HCT116 (cell line): ENCODE data around the gene CTTN.

Source experiments
- EGR1 ChIP-seq: IDR thresholded peaks from 2 replicates; pipeline ENCODE4 v1.6.1; 2012; ENCODE audit warnings: low read depth
- EZH2 ChIP-seq: fragments of 200-600 bp; sonication (generic); IDR thresholded peaks from 2 replicates; pipeline ENCODE4 v1.6.1; 2017; ENCODE audit warnings: antibody characterized with exemption, mixed run types
- EZH2phosphoT487 ChIP-seq: fragments of 200-600 bp; IDR thresholded peaks from 2 replicates; pipeline ENCODE4 v1.6.1; 2018; ENCODE audit warnings: antibody characterized with exemption, borderline replicate concordance
- JUND ChIP-seq: IDR thresholded peaks from 2 replicates; pipeline ENCODE4 v1.6.1; 2012
- POLR2A ChIP-seq: IDR thresholded peaks from 2 replicates; pipeline ENCODE4 v1.7.0; 2011; ENCODE audit warnings: borderline replicate concordance; ENCODE audit not compliant: insufficient read depth, insufficient read length; ENCODE audit errors: extremely low read depth
- POLR2AphosphoS5 ChIP-seq: IDR thresholded peaks from 2 replicates; pipeline ENCODE4 v1.6.1; 2011; ENCODE audit warnings: mild to moderate bottlenecking, low read depth, low read length, moderate library complexity
- RAD21 ChIP-seq: IDR thresholded peaks from 2 replicates; pipeline ENCODE4 v1.6.1; 2012; ENCODE audit warnings: low read depth, mild to moderate bottlenecking
- YY1 ChIP-seq: IDR thresholded peaks from 2 replicates; pipeline ENCODE4 v1.6.1; 2011; ENCODE audit warnings: low read length, low read depth, moderate library complexity, mild to moderate bottlenecking; ENCODE audit not compliant: insufficient replicate concordance; ENCODE audit errors: extremely low read depth
- ZNF274 ChIP-seq: fragments of 200-500 bp; sonication (Bioruptor generic); IDR thresholded peaks from 2 replicates; pipeline ENCODE4 v1.6.1; 2014; ENCODE audit warnings: mild to moderate bottlenecking, low read depth, low read length, inconsistent platforms
- TF ChIP-seq, protein P1 (sequence below), 3 experiments: fragments of 200-600 bp in 1 of 3; sonication (generic) in 1 of 3; IDR thresholded peaks in 2 of 3; conservative IDR thresholded peaks in 1 of 3; 2 replicates each; pipeline ENCODE4 v1.5.1; 2012 to 2017; ENCODE audit warnings: low read depth in 2 of 3, low read length in 2 of 3, antibody characterized with exemption in 1 of 3, borderline replicate concordance in 1 of 3, control low read depth in 1 of 3, mild to moderate bottlenecking in 1 of 3, mixed read lengths in 1 of 3, mixed run types in 1 of 3, moderate library complexity in 1 of 3; ENCODE audit not compliant: insufficient read depth in 1 of 3
- TF ChIP-seq, protein P2 (sequence below): IDR thresholded peaks from 2 replicates; pipeline ENCODE4 v1.6.1; 2012; ENCODE audit warnings: low read depth

DNA sequence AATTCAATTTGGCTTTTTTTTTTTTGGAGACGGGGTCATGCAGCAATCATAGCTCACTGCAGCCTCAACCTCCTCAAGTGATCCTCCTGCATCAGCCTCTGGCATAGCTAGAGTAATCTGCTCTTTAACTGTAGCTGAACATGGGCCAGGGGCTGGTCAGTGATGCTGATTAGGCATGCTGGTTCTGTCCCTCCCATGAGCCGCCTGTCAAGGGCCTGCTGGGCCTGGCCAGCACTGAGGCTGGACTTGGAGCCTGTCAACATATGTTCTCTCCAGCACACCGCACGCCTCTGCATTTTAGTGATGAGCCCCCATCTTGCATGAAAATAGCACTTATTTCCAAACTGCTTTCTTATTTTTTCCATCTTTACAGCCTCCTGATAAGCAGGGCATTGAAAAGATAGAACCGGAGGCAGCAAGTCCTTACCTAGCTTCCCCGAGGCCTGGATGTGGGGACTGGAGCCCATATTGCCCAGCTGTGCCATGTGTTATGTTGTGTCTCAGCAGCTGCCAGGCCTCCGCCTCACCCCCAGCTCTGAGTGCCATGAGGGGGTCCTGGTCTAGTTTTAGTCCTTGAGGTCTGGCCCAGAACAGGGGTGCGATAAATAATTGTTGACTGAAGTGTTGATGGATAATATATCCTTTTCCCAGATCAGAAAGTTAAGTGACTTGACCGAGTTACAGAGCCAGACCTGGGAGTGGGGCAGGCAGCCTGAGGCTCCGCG lies 80.0 kb downstream of the CTTN start:
- TF ChIP-seq, protein P1, sequence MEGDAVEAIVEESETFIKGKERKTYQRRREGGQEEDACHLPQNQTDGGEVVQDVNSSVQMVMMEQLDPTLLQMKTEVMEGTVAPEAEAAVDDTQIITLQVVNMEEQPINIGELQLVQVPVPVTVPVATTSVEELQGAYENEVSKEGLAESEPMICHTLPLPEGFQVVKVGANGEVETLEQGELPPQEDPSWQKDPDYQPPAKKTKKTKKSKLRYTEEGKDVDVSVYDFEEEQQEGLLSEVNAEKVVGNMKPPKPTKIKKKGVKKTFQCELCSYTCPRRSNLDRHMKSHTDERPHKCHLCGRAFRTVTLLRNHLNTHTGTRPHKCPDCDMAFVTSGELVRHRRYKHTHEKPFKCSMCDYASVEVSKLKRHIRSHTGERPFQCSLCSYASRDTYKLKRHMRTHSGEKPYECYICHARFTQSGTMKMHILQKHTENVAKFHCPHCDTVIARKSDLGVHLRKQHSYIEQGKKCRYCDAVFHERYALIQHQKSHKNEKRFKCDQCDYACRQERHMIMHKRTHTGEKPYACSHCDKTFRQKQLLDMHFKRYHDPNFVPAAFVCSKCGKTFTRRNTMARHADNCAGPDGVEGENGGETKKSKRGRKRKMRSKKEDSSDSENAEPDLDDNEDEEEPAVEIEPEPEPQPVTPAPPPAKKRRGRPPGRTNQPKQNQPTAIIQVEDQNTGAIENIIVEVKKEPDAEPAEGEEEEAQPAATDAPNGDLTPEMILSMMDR (IDR thresholded peaks at IDR 0.05 in 2 of 3, conservative IDR thresholded peaks at IDR 0.05 in 1 of 3; ENCODE audit: borderline replicate concordance in 1 of 3, insufficient read depth in 1 of 3, low read depth in 2 of 3, low read length in 2 of 3): no peak
- no peak for TF ChIP-seq EZH2
- no peak for TF ChIP-seq EGR1
- TF ChIP-seq EZH2phosphoT487: no peak
- TF ChIP-seq JUND: no peak
- TF ChIP-seq YY1: no peak
- TF ChIP-seq POLR2A: no peak
- TF ChIP-seq POLR2AphosphoS5: no peak
- TF ChIP-seq, protein P2, sequence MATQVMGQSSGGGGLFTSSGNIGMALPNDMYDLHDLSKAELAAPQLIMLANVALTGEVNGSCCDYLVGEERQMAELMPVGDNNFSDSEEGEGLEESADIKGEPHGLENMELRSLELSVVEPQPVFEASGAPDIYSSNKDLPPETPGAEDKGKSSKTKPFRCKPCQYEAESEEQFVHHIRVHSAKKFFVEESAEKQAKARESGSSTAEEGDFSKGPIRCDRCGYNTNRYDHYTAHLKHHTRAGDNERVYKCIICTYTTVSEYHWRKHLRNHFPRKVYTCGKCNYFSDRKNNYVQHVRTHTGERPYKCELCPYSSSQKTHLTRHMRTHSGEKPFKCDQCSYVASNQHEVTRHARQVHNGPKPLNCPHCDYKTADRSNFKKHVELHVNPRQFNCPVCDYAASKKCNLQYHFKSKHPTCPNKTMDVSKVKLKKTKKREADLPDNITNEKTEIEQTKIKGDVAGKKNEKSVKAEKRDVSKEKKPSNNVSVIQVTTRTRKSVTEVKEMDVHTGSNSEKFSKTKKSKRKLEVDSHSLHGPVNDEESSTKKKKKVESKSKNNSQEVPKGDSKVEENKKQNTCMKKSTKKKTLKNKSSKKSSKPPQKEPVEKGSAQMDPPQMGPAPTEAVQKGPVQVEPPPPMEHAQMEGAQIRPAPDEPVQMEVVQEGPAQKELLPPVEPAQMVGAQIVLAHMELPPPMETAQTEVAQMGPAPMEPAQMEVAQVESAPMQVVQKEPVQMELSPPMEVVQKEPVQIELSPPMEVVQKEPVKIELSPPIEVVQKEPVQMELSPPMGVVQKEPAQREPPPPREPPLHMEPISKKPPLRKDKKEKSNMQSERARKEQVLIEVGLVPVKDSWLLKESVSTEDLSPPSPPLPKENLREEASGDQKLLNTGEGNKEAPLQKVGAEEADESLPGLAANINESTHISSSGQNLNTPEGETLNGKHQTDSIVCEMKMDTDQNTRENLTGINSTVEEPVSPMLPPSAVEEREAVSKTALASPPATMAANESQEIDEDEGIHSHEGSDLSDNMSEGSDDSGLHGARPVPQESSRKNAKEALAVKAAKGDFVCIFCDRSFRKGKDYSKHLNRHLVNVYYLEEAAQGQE: no peak
- TF ChIP-seq ZNF274: no peak
- TF ChIP-seq RAD21: no peak
